ENCODE measurements around the gene HMCES.

Gene HMCES

DNA sequence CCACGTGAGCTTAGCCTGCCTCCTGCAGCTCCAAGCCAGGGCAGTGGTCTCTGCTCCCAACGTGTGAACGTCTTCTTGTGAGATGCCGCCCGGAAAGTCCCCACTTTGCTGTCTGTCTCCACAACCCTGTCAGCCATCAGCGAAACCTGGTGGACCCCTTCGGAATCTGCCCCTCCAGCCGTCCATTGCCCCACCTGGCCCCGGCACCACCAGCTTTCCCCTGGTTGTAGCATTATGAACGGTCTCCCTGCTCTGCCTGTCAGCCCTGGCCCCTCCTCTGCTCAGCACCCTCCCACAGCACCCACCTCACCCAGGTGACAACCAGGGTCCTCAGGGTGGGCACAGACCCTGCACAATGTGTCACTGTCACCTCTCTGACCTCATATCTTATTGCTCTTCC, 71.1 kb downstream of the HMCES start:
- DNase-seq: no peak

GRCh38 chr3:129352045-129352444, 73.4 kb downstream of the HMCES start:
- DNase-seq: peak; percentile 51

- no peak for DNase-seq
These were observed 74.2 kb downstream of the HMCES start for GRCh38 chr3:129352650-129353588.

DNA sequence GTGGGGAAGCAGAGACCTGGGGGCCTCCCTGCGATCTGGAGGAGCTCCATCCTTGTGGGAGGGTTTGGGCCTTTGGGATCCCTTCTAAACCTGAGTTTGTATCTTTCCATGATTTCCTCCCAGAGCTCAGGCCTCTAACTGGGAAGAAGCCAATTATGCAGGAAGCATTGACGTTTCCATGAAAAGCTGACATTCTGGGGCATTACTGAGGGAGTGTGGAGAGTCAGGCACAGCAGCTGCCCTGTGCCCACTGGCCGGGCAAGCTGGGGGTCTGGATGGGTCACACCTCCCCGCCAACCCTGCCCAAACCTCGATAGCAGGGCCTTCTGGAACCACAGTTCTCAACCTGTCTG, 74.9 kb downstream of the HMCES start:
- DNase-seq: no peak

Measured in DMS53 (cell line).